Right lobe of liver (tissue), 4 donors: ENCODE measurements around the gene NOS1AP.

Source experiments
- POLR2A ChIP-seq: fragments of 450-650 bp; IDR thresholded peaks from one replicate; pipeline ENCODE4 v1.6.1; 2017; ENCODE audit warnings: antibody characterized with exemption, mild to moderate bottlenecking
- TF ChIP-seq, protein P1 (sequence below), 4 donors: fragments of 200-600 bp in 3 of 4; fragments of 450-650 bp in 1 of 4; IDR thresholded peaks; one replicate each; pipeline versions ENCODE4 v1.5.1 to v1.8.0; 2016 to 2022; ENCODE audit warnings: antibody characterized with exemption in 4 of 4, mild to moderate bottlenecking in 2 of 4
- donor health status: DM: no; HTN: no; CAD: no.
- donor health status: DM: no; HTN: no; CAD: no.
- donor health status: DM: no; HTN: yes; CAD: no.

DNA sequence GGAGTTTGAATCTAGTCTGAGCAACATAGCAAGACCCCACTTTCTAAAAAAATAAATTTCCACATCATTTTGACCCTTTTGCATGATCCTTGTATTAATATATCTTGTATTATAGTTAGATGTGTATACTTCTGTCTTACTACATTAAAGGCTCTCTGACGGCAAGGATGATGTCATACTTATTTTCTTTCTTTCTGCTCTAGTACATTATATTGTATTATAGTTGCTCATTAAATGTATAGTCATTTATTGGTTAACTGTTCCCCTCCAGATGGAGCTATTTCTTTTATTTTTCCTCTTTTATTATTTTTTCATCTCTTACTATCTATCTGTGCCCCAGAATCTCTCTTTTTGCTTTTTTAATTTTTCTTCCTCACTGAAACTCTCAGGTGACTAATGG, 30.9 kb upstream of the NOS1AP start:
- TF ChIP-seq, protein P1, sequence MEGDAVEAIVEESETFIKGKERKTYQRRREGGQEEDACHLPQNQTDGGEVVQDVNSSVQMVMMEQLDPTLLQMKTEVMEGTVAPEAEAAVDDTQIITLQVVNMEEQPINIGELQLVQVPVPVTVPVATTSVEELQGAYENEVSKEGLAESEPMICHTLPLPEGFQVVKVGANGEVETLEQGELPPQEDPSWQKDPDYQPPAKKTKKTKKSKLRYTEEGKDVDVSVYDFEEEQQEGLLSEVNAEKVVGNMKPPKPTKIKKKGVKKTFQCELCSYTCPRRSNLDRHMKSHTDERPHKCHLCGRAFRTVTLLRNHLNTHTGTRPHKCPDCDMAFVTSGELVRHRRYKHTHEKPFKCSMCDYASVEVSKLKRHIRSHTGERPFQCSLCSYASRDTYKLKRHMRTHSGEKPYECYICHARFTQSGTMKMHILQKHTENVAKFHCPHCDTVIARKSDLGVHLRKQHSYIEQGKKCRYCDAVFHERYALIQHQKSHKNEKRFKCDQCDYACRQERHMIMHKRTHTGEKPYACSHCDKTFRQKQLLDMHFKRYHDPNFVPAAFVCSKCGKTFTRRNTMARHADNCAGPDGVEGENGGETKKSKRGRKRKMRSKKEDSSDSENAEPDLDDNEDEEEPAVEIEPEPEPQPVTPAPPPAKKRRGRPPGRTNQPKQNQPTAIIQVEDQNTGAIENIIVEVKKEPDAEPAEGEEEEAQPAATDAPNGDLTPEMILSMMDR (IDR thresholded peaks at IDR 0.05) = no peak
- TF ChIP-seq POLR2A = no peak
